IPS DF 4.7 (cell line): Measurements from ENCODE around the gene STRADA.

Experiments used
- DNase-seq: peaks from one replicate; pipeline ENCODE4 v3.0.0-alpha.2; 2013; ENCODE audit warnings: low spot score; ENCODE audit errors: extremely low read depth

STRADA gene

GRCh38 chr17:63701868-63702720 lies 39.5 kb downstream of the STRADA start:
- no peak for DNase-seq

GRCh38 chr17:63701456-63701820 lies 40.2 kb downstream of the STRADA start:
- DNase-seq, result no peak

- no peak for DNase-seq
These were observed 40.8 kb downstream of the STRADA start for GRCh38 chr17:63700528-63701455.

GRCh38 chr17:63699638-63700527 lies 41.7 kb downstream of the STRADA start, which contains the start of gene LIMD2:
TSS of gene LIMD2 (minus strand) at chr17:63700125. CDS start at chr17:63699298, 827 bp downstream.
- no peak for DNase-seq

GRCh38 chr17:63698886-63699637 lies 42.5 kb downstream of the STRADA start:
- no peak for DNase-seq

GRCh38 chr17:63698381-63698885 lies 43.2 kb downstream of the STRADA start:
- DNase-seq, result no peak

- DNase-seq, result no peak
These were observed 44.0 kb downstream of the STRADA start for GRCh38 chr17:63697341-63698286.

GRCh38 chr17:63696381-63696961 lies 45.1 kb downstream of the STRADA start:
- DNase-seq, result no peak

- DNase-seq, result no peak
These were observed 45.7 kb downstream of the STRADA start for GRCh38 chr17:63695889-63696288.

GRCh38 chr17:63694950-63695773 lies 46.4 kb downstream of the STRADA start:
- no peak for DNase-seq

GRCh38 chr17:63694229-63694949 lies 47.2 kb downstream of the STRADA start:
- DNase-seq, result no peak

- no peak for DNase-seq
These were observed 48.0 kb downstream of the STRADA start for GRCh38 chr17:63693411-63694113.

GRCh38 chr17:63692195-63692816 lies 49.3 kb downstream of the STRADA start:
- DNase-seq, result no peak

- DNase-seq, result no peak
These were observed 52.1 kb downstream of the STRADA start for GRCh38 chr17:63689479-63689878.

- DNase-seq, result no peak
These were observed 53.1 kb downstream of the STRADA start for GRCh38 chr17:63688396-63689020.
